Adrenal gland (tissue), 12 donors: ENCODE measurements around the gene CDK17. TPM values are rescaled to one million over a fixed set of nuclear protein-coding genes. Genes with fewer than 3 reads are reported as not detected.
"Not testable (repeated sequence)": the region's sequence is repeated elsewhere in the genome, so short reads cannot be mapped to it uniquely, and the experiment has no call there.

Experiments
- DNase-seq, 7 donors: peaks; one replicate each; pipeline ENCODE4 v3.0.0-alpha.2; 2019 to 2020
- H3K27ac ChIP-seq, 5 donors: fragments of 200-600 bp; sonication (generic) in 4 of 5; 1 replicate in 3 of 5; 2 replicates in 2 of 5; pipeline versions ENCODE4 v1.5.1 to v1.8.0; 2016 to 2020; ENCODE audit warnings: mild to moderate bottlenecking in 1 of 5
- H3K27me3 ChIP-seq: fragments of 200-600 bp; 2 replicates; pipeline ENCODE4 v1.8.0; 2021
- H3K36me3 ChIP-seq, 2 donors: fragments of 200-600 bp; replicated peaks in 1 of 2; 1 replicate in 1 of 2; 2 replicates in 1 of 2; pipeline versions ENCODE4 v1.5.1 to v1.8.0; 2018 to 2022
- H3K4me1 ChIP-seq, 2 donors: fragments of 200-600 bp; replicated peaks in 1 of 2; 1 replicate in 1 of 2; 2 replicates in 1 of 2; pipeline versions ENCODE4 v1.5.1 to v1.8.0; 2018 to 2021
- H3K4me3 ChIP-seq, 4 donors: fragments of 200-600 bp; sonication (generic) in 3 of 4; one replicate each; pipeline ENCODE4 v1.5.1; 2016 to 2018
- H3K9me3 ChIP-seq, 3 donors: fragments of 200-600 bp; sonication (generic) in 1 of 3; replicated peaks in 1 of 3; 1 replicate in 2 of 3; 2 replicates in 1 of 3; pipeline versions ENCODE4 v1.5.1 to v1.8.0; 2016 to 2021
- CTCF ChIP-seq, 6 experiments: fragments of 450-650 bp in 4 of 6; fragments of 200-600 bp in 2 of 6; sonication (generic) in 1 of 6; IDR thresholded peaks; 1 replicate in 5 of 6; 2 replicates in 1 of 6; pipeline versions ENCODE4 v1.5.1 to v1.8.0; 2016 to 2021; ENCODE audit warnings: antibody characterized with exemption in 6 of 6, mild to moderate bottlenecking in 2 of 6, moderate library complexity in 1 of 6
- POLR2A ChIP-seq, 2 donors: fragments of 450-650 bp; IDR thresholded peaks; one replicate each; pipeline ENCODE4 v1.6.1; 2017; ENCODE audit warnings: antibody characterized with exemption in 2 of 2, mild to moderate bottlenecking in 2 of 2, moderate library complexity in 1 of 2
- WGBS, 4 donors: extraction: QIAGEN DNeasy Blood & Tissue Kit in 2 of 4; methylation state at CpG; one replicate each; pipeline versions ENCODE4 v1.1.5 to v1.1.7; 2013 to 2017; 5-methylcytosine and 5-hydroxymethylcytosine counted together
- intact Hi-C, 2 donors: fragments of 100-400 bp; cut with DNase I; formaldehyde crosslinking; loops; one replicate each; pipeline versions ENCODE4 v1.14.1 to v1.15.0; 2022 to 2023
- polyA plus RNA-seq, 3 donors: library from polyadenylated mRNA; stranded (reverse); fragments of 200-250 nt in 2 of 3; fragments of 350-450 nt in 1 of 3; fragmentation: Illumina TruSeq in 1 of 3; extraction: RNeasy Lipid Tissue Mini Kit (QIAGEN cat#74804) in 1 of 3; gene quantifications; one replicate each; pipeline ENCODE4 v1.2.3, GENCODE V29; 2013 to 2014
- total RNA-seq, 9 donors: library from RNA; depleted of rRNA in 4 of 9; stranded (reverse); fragments of >200 nt in 4 of 9; fragments of 120-200 nt in 1 of 9; fragmentation: NEBNext Ultra II Directional in 1 of 9; extraction: Animal tissue kit (Norgen Biotek cat#: 25700) in 1 of 9; gene quantifications; one replicate each; pipeline versions ENCODE4 v1.1.0 to v1.2.4, GENCODE V29; 2013 to 2023
- donor health status: healthy with polysubstance abuse.
- donor health status: Bipolar disorder and iron deficiency.
- donor health status: DM: yes; HTN: yes; CAD: no.
- donor health status: DM: no; HTN: no; CAD: no.
- donor health status: DM: no; HTN: no; CAD: no.
- donor health status: DM: yes; HTN: yes; CAD: no.

The CDK17 gene
- total and polyA plus RNA-seq, 12 donors, result 8.0 to 52.6 (median 21.1) TPM

- TF ChIP-seq CTCF (IDR thresholded peaks at IDR 0.05) (no peak), POLR2A (IDR thresholded peaks at IDR 0.05) (no peak)
- WGBS, 4 donors, result 70 to 85% (median 81%) methylated on average over 3 of the region's 3 CpGs
These were observed 38.1 kb upstream of the CDK17 start for GRCh38 chr12:96438330-96438729.

DNA sequence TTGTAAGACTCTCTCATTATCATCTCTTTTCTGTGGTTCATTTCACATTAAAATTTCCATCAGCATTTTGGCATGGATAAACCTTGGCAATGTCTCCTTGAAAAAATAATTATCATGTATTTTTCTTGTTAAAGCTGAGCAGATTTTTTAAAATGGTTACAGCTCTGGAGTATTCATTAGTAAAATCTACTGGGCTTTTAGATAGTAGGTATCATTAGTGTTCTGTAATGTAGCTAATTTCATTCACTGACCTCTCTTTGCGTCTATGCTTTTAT is 36.9 kb upstream of the CDK17 start:
- DNase-seq, result no peak
- H3K4me3 ChIP-seq, result no peak overlapping the region
- H3K9me3 ChIP-seq, result no peaks in the 10 kb centered on the region
- WGBS, 4 donors, result 30 to 87% (median 63%) methylated on average over 1 of the region's 1 CpG
- no peaks in the 10 kb centered on the region for H3K4me1 ChIP-seq
- no peak overlapping the region for H3K27ac ChIP-seq
- no peak for TF ChIP-seq CTCF (IDR thresholded peaks at IDR 0.05)
- TF ChIP-seq POLR2A (IDR thresholded peaks at IDR 0.05), result no peak
- H3K27me3 ChIP-seq, result no peaks in the 10 kb centered on the region
- H3K36me3 ChIP-seq, result no peaks in the 10 kb centered on the region
- intact Hi-C loops, result no loop called here

More at GRCh38 chr12:96438330-96438729, 38.1 kb upstream of the CDK17 start:
- H3K4me3 ChIP-seq, result no peak overlapping the region
- H3K27me3 ChIP-seq, result no peaks in the 10 kb centered on the region
- no peaks in the 10 kb centered on the region for H3K4me1 ChIP-seq
- DNase-seq, result no peak
- no peaks in the 10 kb centered on the region for H3K9me3 ChIP-seq
- no peaks in the 10 kb centered on the region for H3K36me3 ChIP-seq
- intact Hi-C loops, result no loop called here
- H3K27ac ChIP-seq, result no peak overlapping the region

GRCh38 chr12:96436366-96437170 is 36.3 kb upstream of the CDK17 start:
- intact Hi-C loops, result no loop called here

DNA sequence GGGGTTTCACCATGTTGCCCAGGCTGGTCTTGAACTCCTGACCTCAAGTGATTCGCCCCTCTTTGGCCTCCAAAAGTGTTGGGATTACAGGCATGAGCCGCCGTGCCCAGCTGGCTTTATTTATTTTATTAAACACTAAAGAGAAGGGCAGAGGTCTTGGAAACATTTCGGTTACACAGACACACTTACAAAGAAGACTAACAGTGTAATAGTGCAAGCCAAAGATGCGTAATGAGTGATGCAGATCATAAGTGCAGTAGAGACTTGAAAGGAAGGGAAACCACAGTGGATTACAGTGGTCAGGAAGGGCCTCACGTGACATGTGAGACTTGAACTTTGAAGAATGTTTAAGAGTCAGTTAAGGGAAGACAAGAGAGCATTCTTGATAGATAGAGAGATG is 33.9 kb upstream of the CDK17 start:
- Histone ChIP-seq H3K27ac (no peak overlapping the region), H3K4me1 (no peaks in the 10 kb centered on the region), H3K27me3 (no peaks in the 10 kb centered on the region), H3K4me3 (no peak overlapping the region), H3K36me3 (no peaks in the 10 kb centered on the region), H3K9me3 (no peaks in the 10 kb centered on the region)
- WGBS, 4 donors, result 63 to 70% (median 66%) methylated on average over 6 of the region's 6 CpGs
- TF ChIP-seq CTCF (IDR thresholded peaks at IDR 0.05) (no peak), POLR2A (IDR thresholded peaks at IDR 0.05) (no peak)
- intact Hi-C loops, result no loop called here
- no peak for DNase-seq

More at GRCh38 chr12:96436366-96437170, 36.3 kb upstream of the CDK17 start:
- Histone ChIP-seq H3K36me3 (no peaks in the 10 kb centered on the region), H3K27ac (no peak overlapping the region), H3K27me3 (no peaks in the 10 kb centered on the region), H3K4me3 (no peak overlapping the region), H3K4me1 (no peaks in the 10 kb centered on the region), H3K9me3 (no peaks in the 10 kb centered on the region)
- DNase-seq, result no peak
- 78 to 84% (median 81%) methylated on average over 8 of the region's 8 CpGs for whole genome bisulfite sequencing, 4 donors
- no peak for TF ChIP-seq POLR2A (IDR thresholded peaks at IDR 0.05)
- TF ChIP-seq CTCF (IDR thresholded peaks at IDR 0.05), result no peak

- intact Hi-C loops, result not testable (repeated sequence)
These were observed 32.5 kb upstream of the CDK17 start for GRCh38 chr12:96432496-96433321.

More at GRCh38 chr12:96432496-96433321, 32.5 kb upstream of the CDK17 start:
- H3K27me3 ChIP-seq, DNase-seq, H3K4me1 ChIP-seq, H3K27ac ChIP-seq, H3K4me3 ChIP-seq, H3K36me3 ChIP-seq, H3K9me3 ChIP-seq: not testable (repeated sequence)
- 84 to 96% (median 93%) methylated on average over 4 of the region's 4 CpGs for WGBS, 4 donors
